HL-60 (cell line): ENCODE measurements around the gene DNMT1.

Source experiments
- POLR2AphosphoS5 ChIP-seq: IDR thresholded peaks from 2 replicates; pipeline ENCODE4 v1.6.1; 2012; ENCODE audit warnings: low read depth
- TF ChIP-seq, protein P1 (sequence below): IDR thresholded peaks from one replicate; pipeline ENCODE4 v1.5.1; 2011; ENCODE audit warnings: low read length, control low read depth, inconsistent platforms; ENCODE audit not compliant: insufficient read depth

DNA sequence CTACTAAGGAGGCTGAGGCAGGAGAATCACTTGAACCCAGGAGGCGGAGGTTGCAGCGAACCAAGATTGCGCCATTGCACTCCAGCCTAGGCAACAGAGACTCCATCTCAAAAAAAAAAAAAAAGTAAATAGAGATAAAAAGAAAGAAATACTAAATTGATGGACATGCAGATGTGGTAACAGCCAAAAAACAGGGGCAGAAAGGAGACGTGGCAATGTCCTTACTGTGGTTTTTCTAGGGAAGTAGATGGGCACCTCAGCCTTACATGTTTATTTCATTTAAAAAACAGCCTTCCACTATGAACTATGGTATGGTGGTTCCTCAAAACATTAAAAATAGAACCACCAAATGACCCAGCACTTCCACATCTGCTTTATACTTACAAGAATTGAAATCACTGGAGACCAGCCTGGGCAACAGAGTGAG is 68.5 kb downstream of the DNMT1 start:
- TF ChIP-seq, protein P1, sequence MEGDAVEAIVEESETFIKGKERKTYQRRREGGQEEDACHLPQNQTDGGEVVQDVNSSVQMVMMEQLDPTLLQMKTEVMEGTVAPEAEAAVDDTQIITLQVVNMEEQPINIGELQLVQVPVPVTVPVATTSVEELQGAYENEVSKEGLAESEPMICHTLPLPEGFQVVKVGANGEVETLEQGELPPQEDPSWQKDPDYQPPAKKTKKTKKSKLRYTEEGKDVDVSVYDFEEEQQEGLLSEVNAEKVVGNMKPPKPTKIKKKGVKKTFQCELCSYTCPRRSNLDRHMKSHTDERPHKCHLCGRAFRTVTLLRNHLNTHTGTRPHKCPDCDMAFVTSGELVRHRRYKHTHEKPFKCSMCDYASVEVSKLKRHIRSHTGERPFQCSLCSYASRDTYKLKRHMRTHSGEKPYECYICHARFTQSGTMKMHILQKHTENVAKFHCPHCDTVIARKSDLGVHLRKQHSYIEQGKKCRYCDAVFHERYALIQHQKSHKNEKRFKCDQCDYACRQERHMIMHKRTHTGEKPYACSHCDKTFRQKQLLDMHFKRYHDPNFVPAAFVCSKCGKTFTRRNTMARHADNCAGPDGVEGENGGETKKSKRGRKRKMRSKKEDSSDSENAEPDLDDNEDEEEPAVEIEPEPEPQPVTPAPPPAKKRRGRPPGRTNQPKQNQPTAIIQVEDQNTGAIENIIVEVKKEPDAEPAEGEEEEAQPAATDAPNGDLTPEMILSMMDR: no peak
- TF ChIP-seq POLR2AphosphoS5: no peak
